ENCODE data around the gene PARS2. TPM values are rescaled to one million over a fixed set of nuclear protein-coding genes. Genes with fewer than 3 reads are reported as not detected.

PARS2 gene
- total RNA-seq, 1 experiment from 2014 or later: 3.5 TPM

- no peak for TF ChIP-seq EZH2 (IDR thresholded peaks at IDR 0.05; ENCODE audit: low read length, unreplicated experiment)
- peak; percentile 93 for TF ChIP-seq CTCF (conservative IDR thresholded peaks at IDR 0.05; ENCODE audit: low read depth, low read length)
- TF ChIP-seq EZH2phosphoT487 (IDR thresholded peaks at IDR 0.05; ENCODE audit: borderline replicate concordance, low read length): no peak
- H2AFZ ChIP-seq (ENCODE audit: low read length): 0 out of 2 replicates have a peak overlapping the region, but pooled peaks have one; percentile 35
- H3K27ac ChIP-seq (ENCODE audit: low read length): no peak overlapping the region
- H4K20me1 ChIP-seq (ENCODE audit: low read length): no peaks in the 10 kb centered on the region
- no peak overlapping the region for H3K9ac ChIP-seq (ENCODE audit: low read length)
- ATAC-seq (peak; percentile 84), DNase-seq (peak; percentile 80)
- ChIA-PET POLR2A (ENCODE audit: unreplicated experiment) (no interaction called here), CTCF (no interaction called here)
- H3K27me3 ChIP-seq (ENCODE audit: low read length): no peaks in the 10 kb centered on the region
- no TSS peak for BruUV-seq (replicated peaks)
- H3F3A ChIP-seq (ENCODE audit: low read length, unreplicated experiment): no peaks in the 10 kb centered on the region
- no peaks in the 10 kb centered on the region for H3K9me3 ChIP-seq (ENCODE audit: low read length)
- H3K4me1 ChIP-seq (ENCODE audit: insufficient read depth, low read length): peaks cover 18% of the 10 kb centered on the region
- no peaks in the 10 kb centered on the region for H3K79me2 ChIP-seq (ENCODE audit: low read length)
- intact Hi-C loops (cut with micrococcal nuclease): loop anchor here (1.0 to 5.0 kb wide), 4 partner anchors 42 to 312 kb away; no protein-coding TSS in a partner anchor
- H3K4me2 ChIP-seq (ENCODE audit: low read length): no peak overlapping the region
- no peaks in the 10 kb centered on the region for H3K36me3 ChIP-seq (ENCODE audit: low read depth, low read length)
- H3K4me3 ChIP-seq (ENCODE audit: low read length): no peak overlapping the region
- H3K9me2 ChIP-seq (replicated peaks; ENCODE audit: low read length): no peaks in the 10 kb centered on the region
Observed at GRCh38 chr1:54810153-54810942, 46.0 kb upstream of the PARS2 start.

- Histone ChIP-seq H3K27me3 (ENCODE audit: low read length) (no peaks in the 10 kb centered on the region), H2AFZ (ENCODE audit: low read length) (no peak overlapping the region), H3K36me3 (ENCODE audit: low read depth, low read length) (no peaks in the 10 kb centered on the region), H3K9me2 (replicated peaks; ENCODE audit: low read length) (no peaks in the 10 kb centered on the region), H3K27ac (ENCODE audit: low read length) (no peak overlapping the region), H3K4me2 (ENCODE audit: low read length) (no peak overlapping the region), H3K9me3 (ENCODE audit: low read length) (no peaks in the 10 kb centered on the region), H3K4me3 (ENCODE audit: low read length) (no peak overlapping the region), H3K9ac (ENCODE audit: low read length) (no peak overlapping the region), H3K79me2 (ENCODE audit: low read length) (no peaks in the 10 kb centered on the region), H3K4me1 (ENCODE audit: insufficient read depth, low read length) (peaks cover 25% of the 10 kb centered on the region), H3F3A (ENCODE audit: low read length, unreplicated experiment) (no peaks in the 10 kb centered on the region), H4K20me1 (ENCODE audit: low read length) (no peaks in the 10 kb centered on the region)
- DNase-seq (no peak), ATAC-seq (no peak)
- CTCF ChIA-PET: no interaction called here
- no peak for TF ChIP-seq CTCF (conservative IDR thresholded peaks at IDR 0.05; ENCODE audit: low read depth, low read length)
- no peak for TF ChIP-seq EZH2phosphoT487 (IDR thresholded peaks at IDR 0.05; ENCODE audit: borderline replicate concordance, low read length)
- TF ChIP-seq EZH2 (IDR thresholded peaks at IDR 0.05; ENCODE audit: low read length, unreplicated experiment): no peak
- POLR2A ChIA-PET (ENCODE audit: unreplicated experiment): interaction anchor here (0.5 kb wide), 1 partner anchor 146 kb away, joined by 7 read pairs; no protein-coding TSS in a partner anchor
- no TSS peak for BruUV-seq (replicated peaks)
- intact Hi-C loops (cut with micrococcal nuclease): loop anchor here (1.0 to 5.0 kb wide), 4 partner anchors 41 to 311 kb away; no protein-coding TSS in a partner anchor
Observed at GRCh38 chr1:54809496-54810074, 45.3 kb upstream of the PARS2 start.

Measured in PC-3 (cell line).